HCT116 (cell line): Measurements from ENCODE around the gene STEAP4. TPM values are rescaled to one million over a fixed set of nuclear protein-coding genes. Genes with fewer than 3 reads are reported as not detected.

ENCODE experiments used
- ATAC-seq: fragments of 200-7000 bp; cut with Tn5 transposase; 2 replicates; pipeline ENCODE4 v1.9.1; 2020; ENCODE audit warnings: mild to moderate bottlenecking, moderate library complexity
- BruUV-seq: library from RNA; stranded (reverse); fragments of 400-500 nt; replicated peaks from 2 replicates; lab custom pipeline; 2021; lab: Mats Ljungman, UMichigan
- CTCF ChIA-PET: fragments of 300-600 bp; sonication (Branson Sonifier 250); formaldehyde crosslinking; loops from one replicate; lab custom pipeline; 2021; ENCODE audit warnings: antibody characterized with exemption; lab: Charles Lee
- POLR2A ChIA-PET: fragments of 300-600, 350-600 bp; sonication (Branson Sonifier 250); formaldehyde crosslinking; loops from one replicate; lab custom pipeline; 2021; ENCODE audit warnings: antibody characterized with exemption; lab: Charles Lee
- RAD21 ChIA-PET, 2 experiments: fragments of 300-600 bp; sonication (Branson Sonifier 250); formaldehyde crosslinking; loops; one replicate each; lab custom pipeline; 2023; ENCODE audit warnings: low total read pairs in 2 of 2; ENCODE audit not compliant: uncharacterized antibody in 2 of 2, unreplicated experiment in 2 of 2, low non-redundant PET in 1 of 2; lab: Charles Lee
- DNase-seq: peaks from one replicate; pipeline ENCODE4 v3.0.0-alpha.2; 2010; ENCODE audit warnings: low read depth, low spot score
- H2AFZ ChIP-seq: fragments of 200-600 bp; shearing (Covaris generic), sonication (generic); 2 replicates; pipeline ENCODE4 v1.6.1; 2017; ENCODE audit warnings: low read depth, mixed run types, mixed read lengths, antibody characterized with exemption, low read length; ENCODE audit not compliant: poor library complexity, severe bottlenecking
- H3K27ac ChIP-seq: 2 replicates; pipeline ENCODE4 v1.5.1; 2012; ENCODE audit warnings: low read depth, low read length
- H3K27me3 ChIP-seq: fragments of 200-600 bp; sonication (generic); 2 replicates; pipeline ENCODE4 v1.6.1; 2016; ENCODE audit warnings: mixed run types, low read length, mixed read lengths; ENCODE audit not compliant: insufficient read depth
- H3K36me3 ChIP-seq, 2 experiments: fragments of 200-500 bp in 1 of 2; fragments of 200-600 bp in 1 of 2; sonication (Bioruptor generic) in 1 of 2; sonication (generic) in 1 of 2; 2 replicates each; pipeline versions ENCODE4 v1.5.1 to v1.6.1; 2014 to 2016; ENCODE audit warnings: low read length in 2 of 2, inconsistent platforms in 1 of 2, mixed read lengths in 1 of 2, mixed run types in 1 of 2; ENCODE audit not compliant: insufficient read depth in 2 of 2, control insufficient read depth in 1 of 2
- H3K4me1 ChIP-seq, 2 experiments: fragments of 200-600 bp in 1 of 2; sonication (generic) in 1 of 2; 2 replicates each; pipeline versions ENCODE4 v1.5.1 to v1.6.1; 2012 to 2017; ENCODE audit warnings: low read length in 2 of 2, inconsistent platforms in 1 of 2, mild to moderate bottlenecking in 1 of 2, mixed read lengths in 1 of 2, mixed run types in 1 of 2, moderate library complexity in 1 of 2; ENCODE audit not compliant: insufficient read depth in 2 of 2, control insufficient read depth in 1 of 2
- H3K4me2 ChIP-seq: fragments of 200-600 bp; sonication (generic); 2 replicates; pipeline ENCODE4 v1.6.1; 2017; ENCODE audit warnings: mixed run types, low read length, mixed read lengths
- H3K4me3 ChIP-seq, 2 experiments: fragments of 200-600 bp in 1 of 2; sonication (generic) in 1 of 2; replicated peaks in 1 of 2; 2 replicates each; pipeline ENCODE4 v1.5.1; 2011 to 2016; ENCODE audit warnings: low read length in 2 of 2, control low read depth in 1 of 2, low read depth in 1 of 2, mild to moderate bottlenecking in 1 of 2, mixed read lengths in 1 of 2, mixed run types in 1 of 2
- H3K79me2 ChIP-seq: fragments of 200-600 bp; sonication (generic); 2 replicates; pipeline ENCODE4 v1.6.1; 2017; ENCODE audit warnings: mild to moderate bottlenecking, mixed run types, low read length, moderate library complexity, mixed read lengths; ENCODE audit not compliant: insufficient read depth
- H3K9ac ChIP-seq: fragments of 200-600 bp; sonication (generic); 2 replicates; pipeline ENCODE4 v1.6.1; 2016; ENCODE audit warnings: low read length, mixed read lengths
- H3K9me2 ChIP-seq: fragments of 200-600 bp; sonication (generic), shearing (Covaris generic); 2 replicates; pipeline ENCODE4 v1.6.1; 2017; ENCODE audit warnings: mixed run types, mild to moderate bottlenecking, moderate library complexity; ENCODE audit not compliant: insufficient read depth
- H3K9me3 ChIP-seq, 2 experiments: fragments of 200-500 bp in 1 of 2; fragments of 200-600 bp in 1 of 2; sonication (Bioruptor generic) in 1 of 2; sonication (generic) in 1 of 2; 2 replicates each; pipeline ENCODE4 v1.6.1; 2014 to 2017; ENCODE audit warnings: low read length in 2 of 2, mixed read lengths in 2 of 2, inconsistent platforms in 1 of 2, low read depth in 1 of 2, mild to moderate bottlenecking in 1 of 2, mixed run types in 1 of 2, moderate library complexity in 1 of 2; ENCODE audit not compliant: control insufficient read depth in 1 of 2, insufficient read depth in 1 of 2
- H4K20me1 ChIP-seq: fragments of 200-600 bp; sonication (generic), shearing (Covaris generic); 2 replicates; pipeline ENCODE4 v1.6.1; 2017; ENCODE audit warnings: mixed run types, mild to moderate bottlenecking, moderate library complexity; ENCODE audit not compliant: insufficient read depth
- CEBPB ChIP-seq: IDR thresholded peaks from 2 replicates; pipeline ENCODE4 v1.6.1; 2012; ENCODE audit warnings: low read depth
- EZH2phosphoT487 ChIP-seq: fragments of 200-600 bp; IDR thresholded peaks from 2 replicates; pipeline ENCODE4 v1.6.1; 2018; ENCODE audit warnings: antibody characterized with exemption, borderline replicate concordance
- FOSL1 ChIP-seq: IDR thresholded peaks from 2 replicates; pipeline ENCODE4 v1.6.1; 2012; ENCODE audit warnings: low read depth
- JUND ChIP-seq: IDR thresholded peaks from 2 replicates; pipeline ENCODE4 v1.6.1; 2012
- POLR2A ChIP-seq: IDR thresholded peaks from 2 replicates; pipeline ENCODE4 v1.7.0; 2011; ENCODE audit warnings: borderline replicate concordance; ENCODE audit not compliant: insufficient read depth, insufficient read length; ENCODE audit errors: extremely low read depth
- POLR2AphosphoS5 ChIP-seq: IDR thresholded peaks from 2 replicates; pipeline ENCODE4 v1.6.1; 2011; ENCODE audit warnings: mild to moderate bottlenecking, low read depth, low read length, moderate library complexity
- RAD21 ChIP-seq: IDR thresholded peaks from 2 replicates; pipeline ENCODE4 v1.6.1; 2012; ENCODE audit warnings: low read depth, mild to moderate bottlenecking
- SIN3A ChIP-seq: IDR thresholded peaks from 2 replicates; pipeline ENCODE4 v1.6.1; 2012; ENCODE audit warnings: low read depth
- SP1 ChIP-seq: IDR thresholded peaks from 2 replicates; pipeline ENCODE4 v1.6.1; 2012; ENCODE audit warnings: low read depth
- SRF ChIP-seq: IDR thresholded peaks from 2 replicates; pipeline ENCODE4 v1.6.1; 2012; ENCODE audit warnings: low read depth
- TCF7L2 ChIP-seq: IDR thresholded peaks from 2 replicates; pipeline ENCODE4 v1.7.0; 2011; ENCODE audit warnings: borderline replicate concordance, inconsistent platforms; ENCODE audit not compliant: insufficient read depth, insufficient read length; ENCODE audit errors: extremely low read depth
- ZFX ChIP-seq: fragments of 450-650 bp; IDR thresholded peaks from 2 replicates; pipeline ENCODE4 v1.6.1; 2017
- ZNF274 ChIP-seq: fragments of 200-500 bp; sonication (Bioruptor generic); IDR thresholded peaks from 2 replicates; pipeline ENCODE4 v1.6.1; 2014; ENCODE audit warnings: mild to moderate bottlenecking, low read depth, low read length, inconsistent platforms
- intact Hi-C: fragments of 100-400 bp; cut with micrococcal nuclease; formaldehyde crosslinking; loops from 2 replicates; pipeline ENCODE4 v1.10.0; 2022
- total RNA-seq: library from RNA; stranded (reverse); gene quantifications from one replicate; pipeline ENCODE4 v1.2.1, GENCODE V29; 2021; ENCODE audit not compliant: unreplicated experiment
- TF ChIP-seq, protein P1 (sequence below): IDR thresholded peaks from 2 replicates; pipeline ENCODE4 v1.6.1; 2011; ENCODE audit warnings: mild to moderate bottlenecking, low read length, moderate library complexity; ENCODE audit not compliant: insufficient replicate concordance; ENCODE audit errors: extremely low read depth
- TF ChIP-seq, protein P2 (sequence below): IDR thresholded peaks from 2 replicates; pipeline ENCODE4 v1.6.1; 2012
- TF ChIP-seq, protein P3 (sequence below): IDR thresholded peaks from 2 replicates; pipeline ENCODE4 v1.6.1; 2012; ENCODE audit warnings: low read depth

The STEAP4 gene
- total RNA-seq, 1 experiment from 2014 or later = 0.15 TPM

GRCh38 chr7:88291398-88292173 lies 15.1 kb downstream of the STEAP4 start:
- CTCF ChIA-PET = no interaction called here
- Histone ChIP-seq H3K9me2 (no peaks in the 10 kb centered on the region), H3K4me2 (no peak overlapping the region), H3K9ac (no peak overlapping the region), H3K9me3 (no peaks in the 10 kb centered on the region), H3K79me2 (no peaks in the 10 kb centered on the region), H3K27ac (no peak overlapping the region), H3K36me3 (no peaks in the 10 kb centered on the region), H4K20me1 (no peaks in the 10 kb centered on the region), H3K4me3 (no peak overlapping the region), H3K4me1 (peaks cover 20 to 23% of the 10 kb centered on the region in 2 experiments), H2AFZ (no peak overlapping the region), H3K27me3 (no peaks in the 10 kb centered on the region)
- POLR2A ChIA-PET = no interaction called here
- intact Hi-C loops = no loop called here
- TF ChIP-seq SP1 (peak; percentile 30; the same call in 1 of the 2 replicates), TCF7L2 (no peak), CEBPB (peak; percentile 12; the same call in 1 of the 2 replicates), EZH2phosphoT487 (no peak)
- no TSS peak for BruUV-seq
- RAD21 ChIA-PET = no interaction called here
- DNase-seq = no peak
- ATAC-seq = no peak

GRCh38 chr7:88290491-88290890 lies 16.2 kb downstream of the STEAP4 start:
- H3K9me3 ChIP-seq = no peaks in the 10 kb centered on the region
- RAD21 ChIA-PET = no interaction called here
- H4K20me1 ChIP-seq = no peaks in the 10 kb centered on the region
- no peak for DNase-seq
- no peaks in the 10 kb centered on the region for H3K36me3 ChIP-seq
- H3K4me3 ChIP-seq = no peak overlapping the region
- CTCF ChIA-PET = no interaction called here
- H3K27ac ChIP-seq = no peak overlapping the region
- peaks cover 20 to 23% of the 10 kb centered on the region in 2 experiments for H3K4me1 ChIP-seq
- POLR2A ChIA-PET = no interaction called here
- no peaks in the 10 kb centered on the region for H3K79me2 ChIP-seq
- no peak overlapping the region for H2AFZ ChIP-seq
- ATAC-seq = no peak
- no peaks in the 10 kb centered on the region for H3K27me3 ChIP-seq
- no peaks in the 10 kb centered on the region for H3K9me2 ChIP-seq
- no TSS peak for BruUV-seq
- no peak overlapping the region for H3K4me2 ChIP-seq
- no peak overlapping the region for H3K9ac ChIP-seq
- intact Hi-C loops = no loop called here
- TF ChIP-seq SIN3A (no peak), POLR2A (no peak), RAD21 (no peak), ZNF274 (no peak), ZFX (no peak), SRF (no peak), JUND (no peak), TCF7L2 (no peak), FOSL1 (no peak), POLR2AphosphoS5 (no peak)
- TF ChIP-seq, protein P1, sequence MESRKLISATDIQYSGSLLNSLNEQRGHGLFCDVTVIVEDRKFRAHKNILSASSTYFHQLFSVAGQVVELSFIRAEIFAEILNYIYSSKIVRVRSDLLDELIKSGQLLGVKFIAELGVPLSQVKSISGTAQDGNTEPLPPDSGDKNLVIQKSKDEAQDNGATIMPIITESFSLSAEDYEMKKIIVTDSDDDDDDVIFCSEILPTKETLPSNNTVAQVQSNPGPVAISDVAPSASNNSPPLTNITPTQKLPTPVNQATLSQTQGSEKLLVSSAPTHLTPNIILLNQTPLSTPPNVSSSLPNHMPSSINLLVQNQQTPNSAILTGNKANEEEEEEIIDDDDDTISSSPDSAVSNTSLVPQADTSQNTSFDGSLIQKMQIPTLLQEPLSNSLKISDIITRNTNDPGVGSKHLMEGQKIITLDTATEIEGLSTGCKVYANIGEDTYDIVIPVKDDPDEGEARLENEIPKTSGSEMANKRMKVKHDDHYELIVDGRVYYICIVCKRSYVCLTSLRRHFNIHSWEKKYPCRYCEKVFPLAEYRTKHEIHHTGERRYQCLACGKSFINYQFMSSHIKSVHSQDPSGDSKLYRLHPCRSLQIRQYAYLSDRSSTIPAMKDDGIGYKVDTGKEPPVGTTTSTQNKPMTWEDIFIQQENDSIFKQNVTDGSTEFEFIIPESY = no peak
- TF ChIP-seq, protein P2, sequence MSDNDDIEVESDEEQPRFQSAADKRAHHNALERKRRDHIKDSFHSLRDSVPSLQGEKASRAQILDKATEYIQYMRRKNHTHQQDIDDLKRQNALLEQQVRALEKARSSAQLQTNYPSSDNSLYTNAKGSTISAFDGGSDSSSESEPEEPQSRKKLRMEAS = no peak
- TF ChIP-seq, protein P3, sequence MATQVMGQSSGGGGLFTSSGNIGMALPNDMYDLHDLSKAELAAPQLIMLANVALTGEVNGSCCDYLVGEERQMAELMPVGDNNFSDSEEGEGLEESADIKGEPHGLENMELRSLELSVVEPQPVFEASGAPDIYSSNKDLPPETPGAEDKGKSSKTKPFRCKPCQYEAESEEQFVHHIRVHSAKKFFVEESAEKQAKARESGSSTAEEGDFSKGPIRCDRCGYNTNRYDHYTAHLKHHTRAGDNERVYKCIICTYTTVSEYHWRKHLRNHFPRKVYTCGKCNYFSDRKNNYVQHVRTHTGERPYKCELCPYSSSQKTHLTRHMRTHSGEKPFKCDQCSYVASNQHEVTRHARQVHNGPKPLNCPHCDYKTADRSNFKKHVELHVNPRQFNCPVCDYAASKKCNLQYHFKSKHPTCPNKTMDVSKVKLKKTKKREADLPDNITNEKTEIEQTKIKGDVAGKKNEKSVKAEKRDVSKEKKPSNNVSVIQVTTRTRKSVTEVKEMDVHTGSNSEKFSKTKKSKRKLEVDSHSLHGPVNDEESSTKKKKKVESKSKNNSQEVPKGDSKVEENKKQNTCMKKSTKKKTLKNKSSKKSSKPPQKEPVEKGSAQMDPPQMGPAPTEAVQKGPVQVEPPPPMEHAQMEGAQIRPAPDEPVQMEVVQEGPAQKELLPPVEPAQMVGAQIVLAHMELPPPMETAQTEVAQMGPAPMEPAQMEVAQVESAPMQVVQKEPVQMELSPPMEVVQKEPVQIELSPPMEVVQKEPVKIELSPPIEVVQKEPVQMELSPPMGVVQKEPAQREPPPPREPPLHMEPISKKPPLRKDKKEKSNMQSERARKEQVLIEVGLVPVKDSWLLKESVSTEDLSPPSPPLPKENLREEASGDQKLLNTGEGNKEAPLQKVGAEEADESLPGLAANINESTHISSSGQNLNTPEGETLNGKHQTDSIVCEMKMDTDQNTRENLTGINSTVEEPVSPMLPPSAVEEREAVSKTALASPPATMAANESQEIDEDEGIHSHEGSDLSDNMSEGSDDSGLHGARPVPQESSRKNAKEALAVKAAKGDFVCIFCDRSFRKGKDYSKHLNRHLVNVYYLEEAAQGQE = no peak
